H9 (cell line): Measurements from ENCODE around the gene SPINT1. TPM values are rescaled to one million over a fixed set of nuclear protein-coding genes. Genes with fewer than 3 reads are reported as not detected.

Experiments
- DNase-seq: peaks from one replicate; pipeline ENCODE4 v3.0.0-alpha.2; 2017
- H2AFZ ChIP-seq: one replicate; pipeline ENCODE4 v1.6.1; 2013; ENCODE audit warnings: mild to moderate bottlenecking, low read length, control low read depth, moderate library complexity
- H2AK5ac ChIP-seq: 2 replicates; pipeline ENCODE4 v1.6.1; 2013; ENCODE audit warnings: low read length, control low read depth, mixed read lengths; ENCODE audit not compliant: insufficient read length
- H2BK120ac ChIP-seq: one replicate; pipeline ENCODE4 v1.6.1; 2013; ENCODE audit warnings: low read depth, mild to moderate bottlenecking, low read length, control low read depth, inconsistent platforms; ENCODE audit not compliant: poor library complexity, severe bottlenecking
- H2BK12ac ChIP-seq: 2 replicates; pipeline ENCODE4 v1.6.1; 2013; ENCODE audit warnings: low read length, control low read depth, mixed read lengths, low read depth; ENCODE audit not compliant: insufficient read length
- H2BK15ac ChIP-seq: 2 replicates; pipeline ENCODE4 v1.6.1; 2013; ENCODE audit warnings: low read depth, low read length, control low read depth
- H2BK20ac ChIP-seq: one replicate; pipeline ENCODE4 v1.6.1; 2013; ENCODE audit warnings: low read depth, mild to moderate bottlenecking, low read length, control low read depth, inconsistent platforms; ENCODE audit not compliant: poor library complexity, severe bottlenecking
- H2BK5ac ChIP-seq: 2 replicates; pipeline ENCODE4 v1.6.1; 2013; ENCODE audit warnings: low read length, control low read depth, mixed read lengths; ENCODE audit not compliant: insufficient read length
- H3K14ac ChIP-seq: 2 replicates; pipeline ENCODE4 v1.6.1; 2013; ENCODE audit warnings: low read length, control low read depth; ENCODE audit not compliant: insufficient read depth
- H3K18ac ChIP-seq: 2 replicates; pipeline ENCODE4 v1.6.1; 2013; ENCODE audit warnings: low read depth, mild to moderate bottlenecking, mixed read lengths, low read length, control low read depth; ENCODE audit not compliant: insufficient read length
- H3K23ac ChIP-seq: 2 replicates; pipeline ENCODE4 v1.6.1; 2013; ENCODE audit warnings: low read length, control low read depth, mixed read lengths, low read depth; ENCODE audit not compliant: insufficient read length
- H3K23me2 ChIP-seq: 2 replicates; pipeline ENCODE4 v1.6.1; 2013; ENCODE audit warnings: low read depth, mild to moderate bottlenecking, mixed read lengths, low read length, control low read depth; ENCODE audit not compliant: insufficient read length, poor library complexity, severe bottlenecking
- H3K27ac ChIP-seq: 2 replicates; pipeline ENCODE4 v1.5.1; 2013; ENCODE audit warnings: low read length, control low read depth, mixed read lengths, low read depth; ENCODE audit not compliant: insufficient read length
- H3K27me3 ChIP-seq: 2 replicates; pipeline ENCODE4 v1.6.1; 2013; ENCODE audit warnings: low read length, control low read depth, inconsistent platforms; ENCODE audit not compliant: insufficient read depth
- H3K4ac ChIP-seq: 2 replicates; pipeline ENCODE4 v1.6.1; 2013; ENCODE audit warnings: low read depth, mild to moderate bottlenecking, control low read depth, inconsistent platforms, low read length, moderate library complexity
- H3K4me1 ChIP-seq: 2 replicates; pipeline ENCODE4 v1.6.1; 2013; ENCODE audit warnings: low read length, control low read depth, inconsistent platforms; ENCODE audit not compliant: insufficient read depth
- H3K4me2 ChIP-seq: 2 replicates; pipeline ENCODE4 v1.6.1; 2013; ENCODE audit warnings: low read length, control low read depth, mixed read lengths; ENCODE audit not compliant: insufficient read length, insufficient read depth
- H3K56ac ChIP-seq: 2 replicates; pipeline ENCODE4 v1.6.1; 2013; ENCODE audit warnings: low read depth, mild to moderate bottlenecking, mixed read lengths, low read length, control low read depth; ENCODE audit not compliant: insufficient read length
- H3K79me1 ChIP-seq: 2 replicates; pipeline ENCODE4 v1.6.1; 2013; ENCODE audit warnings: low read depth, mild to moderate bottlenecking, moderate library complexity, low read length, control low read depth, inconsistent platforms; ENCODE audit not compliant: insufficient read depth, poor library complexity, severe bottlenecking
- H3K79me2 ChIP-seq: 2 replicates; pipeline ENCODE4 v1.6.1; 2013; ENCODE audit warnings: low read length, control low read depth, inconsistent platforms; ENCODE audit not compliant: insufficient read depth
- H3K9ac ChIP-seq: 2 replicates; pipeline ENCODE4 v1.6.1; 2013; ENCODE audit warnings: low read length, control low read depth, mixed read lengths; ENCODE audit not compliant: insufficient read length; ENCODE audit errors: extremely low read depth
- H3K9me3 ChIP-seq: one replicate; pipeline ENCODE4 v1.6.1; 2013; ENCODE audit warnings: low read depth, low read length, inconsistent platforms; ENCODE audit not compliant: control insufficient read depth
- H3T11ph ChIP-seq: one replicate; pipeline ENCODE4 v1.6.1; 2013; ENCODE audit warnings: mild to moderate bottlenecking, low read length, control low read depth, inconsistent platforms
- H4K20me1 ChIP-seq: one replicate; pipeline ENCODE4 v1.6.1; 2013; ENCODE audit not compliant: control insufficient read depth, insufficient read length, insufficient read depth
- H4K5ac ChIP-seq: 2 replicates; pipeline ENCODE4 v1.6.1; 2013; ENCODE audit warnings: low read depth, mild to moderate bottlenecking, mixed read lengths, low read length, control low read depth; ENCODE audit not compliant: insufficient read length
- H4K8ac ChIP-seq: replicated peaks from 2 replicates; pipeline ENCODE4 v1.6.1; 2013; ENCODE audit warnings: low read length, control low read depth, mixed read lengths, low read depth; ENCODE audit not compliant: insufficient read length
- H4K91ac ChIP-seq: 2 replicates; pipeline ENCODE4 v1.6.1; 2013; ENCODE audit warnings: low read depth, mild to moderate bottlenecking, moderate library complexity, mixed read lengths, low read length, control low read depth; ENCODE audit not compliant: insufficient read length
- H3K27ac Mint-ChIP-seq, 3 experiments: 2 replicates in 2 of 3; 3 replicates in 1 of 3; pipeline ENCODE4 v1.8.0; 2020 to 2021; ENCODE audit warnings: mixed read lengths in 3 of 3, mild to moderate bottlenecking in 1 of 3, moderate library complexity in 1 of 3
- H3K27me3 Mint-ChIP-seq: 2 replicates; pipeline ENCODE4 v1.8.0; 2021; ENCODE audit warnings: low read depth, mild to moderate bottlenecking, moderate library complexity, mixed read lengths
- H3K36me3 Mint-ChIP-seq, 3 experiments: 2 replicates in 2 of 3; 3 replicates in 1 of 3; pipeline ENCODE4 v1.8.0; 2020 to 2021; ENCODE audit warnings: low read depth in 3 of 3, mixed read lengths in 3 of 3; ENCODE audit not compliant: insufficient read depth in 1 of 3
- H3K4me1 Mint-ChIP-seq, 2 experiments: 2 replicates each; pipeline ENCODE4 v1.8.0; 2020; ENCODE audit warnings: mixed read lengths in 2 of 2
- H3K4me3 Mint-ChIP-seq, 2 experiments: 2 replicates in 1 of 2; 3 replicates in 1 of 2; pipeline ENCODE4 v1.8.0; 2020 to 2021; ENCODE audit warnings: mild to moderate bottlenecking in 2 of 2, mixed read lengths in 2 of 2, moderate library complexity in 1 of 2
- H3K9me3 Mint-ChIP-seq, 2 experiments: 2 replicates in 1 of 2; 3 replicates in 1 of 2; pipeline ENCODE4 v1.8.0; 2020; ENCODE audit warnings: mild to moderate bottlenecking in 2 of 2, mixed read lengths in 2 of 2, moderate library complexity in 1 of 2
- CTCF ChIP-seq: fragments of 200-600 bp; sonication (generic); conservative IDR thresholded peaks from 3 replicates; pipeline ENCODE4 v1.8.0; 2021; ENCODE audit warnings: antibody characterized with exemption, mild to moderate bottlenecking
- WGBS: extraction: QIAGEN DNeasy Blood & Tissue Kit; methylation state at CpG from one replicate; pipeline ENCODE4 v1.1.7; 2013; ENCODE audit warnings: missing lambda C conversion rate, low lambda C conversion rate, mixed read lengths; ENCODE audit not compliant: insufficient read length; ENCODE audit errors: extremely low coverage; 5-methylcytosine and 5-hydroxymethylcytosine counted together
- total RNA-seq: library from RNA; stranded (reverse); gene quantifications from 2 replicates; pipeline ENCODE4 v1.2.1, GENCODE V29; 2021

Gene SPINT1
- total RNA-seq, 1 experiment from 2014 or later: 130 TPM

GRCh38 chr15:40881351-40881750, 37.5 kb downstream of the SPINT1 start:
- Histone ChIP-seq H3K27ac (no peak overlapping the region), H3K23ac (no peak overlapping the region), H2AFZ (no peak overlapping the region), H2BK5ac (no peak overlapping the region), H3K14ac (no peak overlapping the region), H3K4me1 (no peaks in the 10 kb centered on the region; the same call in 1 of the 2 replicates), H3K9ac (no peak overlapping the region), H3K27me3 (no peaks in the 10 kb centered on the region), H3K4ac (no peak overlapping the region), H3T11ph (no peak overlapping the region), H3K9me3 (no peaks in the 10 kb centered on the region), H4K5ac (no peak overlapping the region), H2BK12ac (no peak overlapping the region), H3K79me2 (no peaks in the 10 kb centered on the region), H3K18ac (no peak overlapping the region), H3K23me2 (no peaks in the 10 kb centered on the region), H2BK15ac (no peak overlapping the region), H4K20me1 (no peaks in the 10 kb centered on the region), H3K4me2 (no peak overlapping the region), H2BK120ac (no peak overlapping the region), H4K91ac (no peak overlapping the region), H2AK5ac (no peak overlapping the region), H4K8ac (no peak overlapping the region), H2BK20ac (no peak overlapping the region), H3K56ac (no peak overlapping the region), H3K79me1 (no peaks in the 10 kb centered on the region)
- H3K27me3 Mint-ChIP-seq: no peaks in the 10 kb centered on the region; the same call in 1 of the 2 replicates
- no peak for TF ChIP-seq CTCF
- no peaks in the 10 kb centered on the region for H3K36me3 Mint-ChIP-seq
- H3K4me3 Mint-ChIP-seq: no peak overlapping the region
- H3K9me3 Mint-ChIP-seq: peaks cover 5 to 7% of the 10 kb centered on the region in 2 experiments; a peak in 4 of 5 replicates
- whole genome bisulfite sequencing: no CpG with 5 or more reads among the region's 6 CpGs
- peaks cover 8% of the 10 kb centered on the region in 2 experiments for H3K4me1 Mint-ChIP-seq
- DNase-seq: no peak
- no peak overlapping the region for H3K27ac Mint-ChIP-seq
